ENCODE data around the gene TEX53.

DNA sequence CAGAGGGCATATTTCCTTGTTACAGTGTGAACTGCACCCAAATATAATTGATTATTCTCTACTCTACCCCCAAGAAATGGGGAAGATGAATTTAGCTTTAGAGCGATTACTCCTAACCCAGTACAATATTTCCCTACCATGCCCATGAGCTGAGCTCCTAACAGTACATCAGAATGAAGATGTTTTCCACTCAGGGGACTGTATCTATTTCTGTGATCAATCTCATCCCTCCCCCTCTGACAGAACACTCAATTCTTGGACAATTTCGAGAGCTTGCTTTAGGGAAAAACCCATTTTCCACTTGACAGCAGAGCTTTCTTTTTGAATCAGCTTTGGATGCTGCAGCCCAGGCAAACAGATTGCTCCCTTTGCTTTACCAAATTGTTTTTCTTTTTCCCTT, 49.1 kb upstream of the TEX53 start:
- TF ChIP-seq JUN (CRISPR knock-in tag; IDR thresholded peaks at IDR 0.05) (no peak), ESRRA (CRISPR knock-in tag; IDR thresholded peaks at IDR 0.05; ENCODE audit: borderline replicate concordance) (no peak), CBFB (CRISPR knock-in tag; IDR thresholded peaks at IDR 0.05; ENCODE audit: low read depth) (no peak), ETV6 (CRISPR knock-in tag; IDR thresholded peaks at IDR 0.05) (no peak)
- TF ChIP-seq, protein P1, sequence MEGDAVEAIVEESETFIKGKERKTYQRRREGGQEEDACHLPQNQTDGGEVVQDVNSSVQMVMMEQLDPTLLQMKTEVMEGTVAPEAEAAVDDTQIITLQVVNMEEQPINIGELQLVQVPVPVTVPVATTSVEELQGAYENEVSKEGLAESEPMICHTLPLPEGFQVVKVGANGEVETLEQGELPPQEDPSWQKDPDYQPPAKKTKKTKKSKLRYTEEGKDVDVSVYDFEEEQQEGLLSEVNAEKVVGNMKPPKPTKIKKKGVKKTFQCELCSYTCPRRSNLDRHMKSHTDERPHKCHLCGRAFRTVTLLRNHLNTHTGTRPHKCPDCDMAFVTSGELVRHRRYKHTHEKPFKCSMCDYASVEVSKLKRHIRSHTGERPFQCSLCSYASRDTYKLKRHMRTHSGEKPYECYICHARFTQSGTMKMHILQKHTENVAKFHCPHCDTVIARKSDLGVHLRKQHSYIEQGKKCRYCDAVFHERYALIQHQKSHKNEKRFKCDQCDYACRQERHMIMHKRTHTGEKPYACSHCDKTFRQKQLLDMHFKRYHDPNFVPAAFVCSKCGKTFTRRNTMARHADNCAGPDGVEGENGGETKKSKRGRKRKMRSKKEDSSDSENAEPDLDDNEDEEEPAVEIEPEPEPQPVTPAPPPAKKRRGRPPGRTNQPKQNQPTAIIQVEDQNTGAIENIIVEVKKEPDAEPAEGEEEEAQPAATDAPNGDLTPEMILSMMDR (IDR thresholded peaks at IDR 0.05): no peak
- TF ChIP-seq, protein P2, sequence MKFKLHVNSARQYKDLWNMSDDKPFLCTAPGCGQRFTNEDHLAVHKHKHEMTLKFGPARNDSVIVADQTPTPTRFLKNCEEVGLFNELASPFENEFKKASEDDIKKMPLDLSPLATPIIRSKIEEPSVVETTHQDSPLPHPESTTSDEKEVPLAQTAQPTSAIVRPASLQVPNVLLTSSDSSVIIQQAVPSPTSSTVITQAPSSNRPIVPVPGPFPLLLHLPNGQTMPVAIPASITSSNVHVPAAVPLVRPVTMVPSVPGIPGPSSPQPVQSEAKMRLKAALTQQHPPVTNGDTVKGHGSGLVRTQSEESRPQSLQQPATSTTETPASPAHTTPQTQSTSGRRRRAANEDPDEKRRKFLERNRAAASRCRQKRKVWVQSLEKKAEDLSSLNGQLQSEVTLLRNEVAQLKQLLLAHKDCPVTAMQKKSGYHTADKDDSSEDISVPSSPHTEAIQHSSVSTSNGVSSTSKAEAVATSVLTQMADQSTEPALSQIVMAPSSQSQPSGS (CRISPR knock-in tag; IDR thresholded peaks at IDR 0.05; ENCODE audit: borderline replicate concordance, low read depth): no peak
- TF ChIP-seq, protein P3, sequence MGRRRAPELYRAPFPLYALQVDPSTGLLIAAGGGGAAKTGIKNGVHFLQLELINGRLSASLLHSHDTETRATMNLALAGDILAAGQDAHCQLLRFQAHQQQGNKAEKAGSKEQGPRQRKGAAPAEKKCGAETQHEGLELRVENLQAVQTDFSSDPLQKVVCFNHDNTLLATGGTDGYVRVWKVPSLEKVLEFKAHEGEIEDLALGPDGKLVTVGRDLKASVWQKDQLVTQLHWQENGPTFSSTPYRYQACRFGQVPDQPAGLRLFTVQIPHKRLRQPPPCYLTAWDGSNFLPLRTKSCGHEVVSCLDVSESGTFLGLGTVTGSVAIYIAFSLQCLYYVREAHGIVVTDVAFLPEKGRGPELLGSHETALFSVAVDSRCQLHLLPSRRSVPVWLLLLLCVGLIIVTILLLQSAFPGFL (CRISPR knock-in tag; IDR thresholded peaks at IDR 0.05; ENCODE audit: borderline replicate concordance): no peak
- TF ChIP-seq, protein P4, sequence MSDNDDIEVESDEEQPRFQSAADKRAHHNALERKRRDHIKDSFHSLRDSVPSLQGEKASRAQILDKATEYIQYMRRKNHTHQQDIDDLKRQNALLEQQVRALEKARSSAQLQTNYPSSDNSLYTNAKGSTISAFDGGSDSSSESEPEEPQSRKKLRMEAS (CRISPR knock-in tag; IDR thresholded peaks at IDR 0.05): no peak

Measured in WTC11 (cell line).